K562 (cell line): ENCODE results near the gene PRKAA1. TPM values are rescaled to one million over a fixed set of nuclear protein-coding genes. Genes with fewer than 3 reads are reported as not detected.

Experiments
- ATAC-seq: fragments of 200-7000 bp; cut with Tn5 transposase; 3 replicates; pipeline ENCODE4 v1.9.1; 2020; ENCODE audit warnings: moderate library complexity
- BruUV-seq: library from RNA; stranded (reverse); fragments of 400-500 nt; replicated peaks from 2 replicates; lab custom pipeline; 2021; lab: Mats Ljungman, UMichigan
- CTCF ChIA-PET: fragments of 300-600 bp; formaldehyde crosslinking; extraction: SDS; loops from one replicate; lab custom pipeline; 2021; ENCODE audit warnings: low intra/inter-chr PET ratio; lab: Yijun Ruan, JAX
- POLR2A ChIA-PET: fragments of 300-600, 350-650 bp; sonication (Branson Sonifier 250); formaldehyde crosslinking; extraction: SDS; loops from one replicate; lab custom pipeline; 2021; ENCODE audit warnings: antibody characterized with exemption, inconsistent platforms; lab: Yijun Ruan, JAX
- DNase-seq, 4 experiments: peaks; one replicate each; pipeline versions ENCODE4 v3.0.0 to v3.0.0-alpha.2; 2011 to 2018; ENCODE audit warnings: low spot score in 3 of 4, mixed read lengths in 3 of 4; ENCODE audit errors: extremely low read depth in 1 of 4
- FAIRE-seq: peaks from 2 replicates; lab custom pipeline; 2011; peaks lifted over from hg19 to GRCh38; lab: Jason Lieb, UNC
- H2AFZ ChIP-seq: 2 replicates; pipeline ENCODE4 v1.6.0; 2011; ENCODE audit warnings: low read depth, low read length, control low read depth, inconsistent platforms
- H3K27ac ChIP-seq: fragments of 200-600 bp; 3 replicates; pipeline ENCODE4 v1.8.0; 2011; ENCODE audit warnings: low read depth, mild to moderate bottlenecking, control low read depth, inconsistent platforms, low read length, moderate library complexity, mixed read lengths; ENCODE audit errors: extremely low read depth
- H3K27me3 ChIP-seq, 2 experiments: fragments of 300-600 bp in 1 of 2; 2 replicates in 1 of 2; 3 replicates in 1 of 2; pipeline versions ENCODE4 v1.6.0 to v1.8.0; 2011; ENCODE audit warnings: inconsistent platforms in 2 of 2, low read length in 2 of 2, mild to moderate bottlenecking in 1 of 2, mixed read lengths in 1 of 2, moderate library complexity in 1 of 2; ENCODE audit not compliant: control insufficient read depth in 2 of 2, insufficient read depth in 2 of 2
- H3K36me3 ChIP-seq: fragments of 300-600 bp; 3 replicates; pipeline ENCODE4 v1.8.0; 2011; ENCODE audit warnings: mild to moderate bottlenecking, low read length, inconsistent platforms; ENCODE audit not compliant: control insufficient read depth, insufficient read depth
- H3K4me1 ChIP-seq, 2 experiments: fragments of 200-600 bp in 1 of 2; replicated peaks in 1 of 2; 2 replicates in 1 of 2; 3 replicates in 1 of 2; pipeline versions ENCODE4 v1.5.1 to v1.8.0; 2011; ENCODE audit warnings: inconsistent platforms in 2 of 2, low read length in 2 of 2, mild to moderate bottlenecking in 1 of 2, mixed read lengths in 1 of 2, moderate library complexity in 1 of 2; ENCODE audit not compliant: control insufficient read depth in 2 of 2, insufficient read depth in 2 of 2
- H3K4me2 ChIP-seq: 2 replicates; pipeline ENCODE4 v1.6.1; 2011; ENCODE audit warnings: low read length, control low read depth, inconsistent platforms, mixed read lengths; ENCODE audit not compliant: insufficient read depth
- H3K4me3 ChIP-seq: fragments of 200-600 bp; sonication (generic), shearing (Covaris generic); 2 replicates; pipeline ENCODE4 v1.5.1; 2016; ENCODE audit warnings: control low read depth, inconsistent platforms
- H3K79me2 ChIP-seq: fragments of 200-600 bp; 3 replicates; pipeline ENCODE4 v1.8.0; 2011; ENCODE audit warnings: low read length, inconsistent platforms; ENCODE audit not compliant: control insufficient read depth, insufficient read depth
- H3K9ac ChIP-seq, 2 experiments: 2 replicates each; pipeline versions ENCODE4 v1.6.0 to v1.6.1; 2011; ENCODE audit warnings: low read depth in 2 of 2, low read length in 2 of 2, control low read depth in 1 of 2, inconsistent platforms in 1 of 2, mild to moderate bottlenecking in 1 of 2, mixed read lengths in 1 of 2; ENCODE audit not compliant: insufficient read depth in 1 of 2
- H3K9me1 ChIP-seq: one replicate; pipeline ENCODE4 v1.6.0; 2011; ENCODE audit warnings: inconsistent platforms, mild to moderate bottlenecking, low read length, moderate library complexity; ENCODE audit not compliant: control insufficient read depth, insufficient read depth
- H3K9me3 ChIP-seq: replicated peaks from 2 replicates; pipeline ENCODE4 v1.5.1; 2011; ENCODE audit warnings: low read depth, low read length, inconsistent platforms; ENCODE audit not compliant: control insufficient read depth, insufficient read depth
- H4K20me1 ChIP-seq: replicated peaks from 2 replicates; pipeline ENCODE4 v1.6.1; 2011; ENCODE audit warnings: low read length, inconsistent platforms, mixed read lengths; ENCODE audit not compliant: control insufficient read depth, insufficient read depth
- CTBP1 ChIP-seq: fragments of 450-650 bp; IDR thresholded peaks from 2 replicates; pipeline ENCODE4 v1.6.1; 2016; ENCODE audit warnings: borderline replicate concordance
- MED1 ChIP-seq: sonication (generic); formaldehyde crosslinking; IDR thresholded peaks from 2 replicates; pipeline ENCODE4 v1.8.1; 2023; ENCODE audit warnings: missing genetic modification reagents, borderline replicate concordance
- MTA2 ChIP-seq: fragments of 450-650 bp; IDR thresholded peaks from 2 replicates; pipeline ENCODE4 v1.6.1; 2016; ENCODE audit warnings: low read depth
- NCOR1 ChIP-seq: fragments of 450-650 bp; IDR thresholded peaks from 2 replicates; pipeline ENCODE4 v1.6.1; 2016; ENCODE audit warnings: mild to moderate bottlenecking, moderate library complexity
- NR2C1 ChIP-seq, 2 experiments: fragments of 450-650 bp; IDR thresholded peaks; 2 replicates each; pipeline ENCODE4 v1.6.1; 2017; ENCODE audit warnings: mild to moderate bottlenecking in 2 of 2, antibody characterized with exemption in 1 of 2, inconsistent platforms in 1 of 2, missing compliant biosample characterization in 1 of 2, missing genetic modification characterization in 1 of 2
- POLR2B ChIP-seq: fragments of 450-650 bp; IDR thresholded peaks from 2 replicates; pipeline ENCODE4 v1.6.1; 2018; ENCODE audit warnings: low read depth; ENCODE audit not compliant: partially characterized antibody
- TEAD1 ChIP-seq, 2 experiments: fragments of 450-650 bp in 1 of 2; sonication (generic) in 1 of 2; formaldehyde crosslinking; IDR thresholded peaks; 2 replicates each; pipeline versions ENCODE4 v1.4.0 to v1.8.0; 2020 to 2022; ENCODE audit warnings: mild to moderate bottlenecking in 2 of 2, missing genetic modification reagents in 1 of 2
- ZBED1 ChIP-seq: IDR thresholded peaks from 2 replicates; pipeline ENCODE4 v1.6.1; 2014
- ZNF384 ChIP-seq: IDR thresholded peaks from 2 replicates; pipeline ENCODE4 v1.6.1; 2012; ENCODE audit warnings: low read depth, low read length, improper control_type of control experiment
- WGBS: fragments of 100-300 bp; shearing (Covaris generic); methylation state at CpG from one replicate; pipeline ENCODE4 v1.1.6; 2016; ENCODE audit warnings: low coverage, mixed read lengths; ENCODE audit not compliant: insufficient coverage; ENCODE audit errors: missing lambda C conversion rate; 5-methylcytosine and 5-hydroxymethylcytosine counted together
- in situ Hi-C: fragments of 300-500 bp; cut with MboI; formaldehyde crosslinking; loops from 4 replicates; pipeline ENCODE4 v1.15.0; 2018; ENCODE audit warnings: inconsistent platforms, mixed read lengths
- intact Hi-C: fragments of 100-400 bp; cut with micrococcal nuclease; formaldehyde crosslinking; loops from 2 replicates; pipeline ENCODE4 v1.14.2; 2022
- polyA plus RNA-seq, 8 experiments: library from polyadenylated mRNA; depleted of rRNA in 4 of 8; stranded (reverse) in 5 of 8; unstranded in 3 of 8; fragments of >200 nt; fragmentation: Nextera tagmentation in 2 of 8; fragmentation: Illumina TruSeq in 1 of 8; extraction: Ambion mirVana in 2 of 8; extraction: Trizol in 1 of 8; gene quantifications; 2 replicates each; pipeline versions ENCODE4 v1.2.1 to v1.2.3, GENCODE V29; 2011 to 2014; ENCODE audit warnings: inconsistent platforms in 1 of 8, missing spikeins in 1 of 8
- total RNA-seq, 7 experiments: library from RNA; depleted of rRNA in 6 of 7; stranded (reverse); fragments of >200 nt in 6 of 7; fragmentation: Illumina TruSeq in 2 of 7; extraction: Trizol in 2 of 7; gene quantifications; 2 replicates each; pipeline versions ENCODE4 v1.2.1 to v1.2.3, GENCODE V29; 2011 to 2021; ENCODE audit warnings: low replicate concordance in 1 of 7
- TF ChIP-seq, protein P1 (sequence below): fragments of 450-650 bp; formaldehyde crosslinking; conservative IDR thresholded peaks from 2 replicates; pipeline ENCODE4 v1.4.0; 2022; ENCODE audit warnings: mild to moderate bottlenecking, missing genetic modification characterization
- TF ChIP-seq, protein P2 (sequence below): fragments of 250-450 bp; sonication (Bioruptor Pico); IDR thresholded peaks from 2 replicates; pipeline ENCODE4 v1.5.0; 2020; ENCODE audit warnings: mild to moderate bottlenecking
- TF ChIP-seq, protein P3 (sequence below): fragments of 250-450 bp; sonication (Bioruptor Pico); IDR thresholded peaks from 2 replicates; pipeline ENCODE4 v1.6.1; 2021; ENCODE audit warnings: mild to moderate bottlenecking

The PRKAA1 gene
- total and polyA plus RNA-seq, 9 of the 15 experiments (the other 6 are each of a cell fraction or from before 2014, with no cell fraction given): 24.5 to 84.0 (median 51.4) TPM

DNA sequence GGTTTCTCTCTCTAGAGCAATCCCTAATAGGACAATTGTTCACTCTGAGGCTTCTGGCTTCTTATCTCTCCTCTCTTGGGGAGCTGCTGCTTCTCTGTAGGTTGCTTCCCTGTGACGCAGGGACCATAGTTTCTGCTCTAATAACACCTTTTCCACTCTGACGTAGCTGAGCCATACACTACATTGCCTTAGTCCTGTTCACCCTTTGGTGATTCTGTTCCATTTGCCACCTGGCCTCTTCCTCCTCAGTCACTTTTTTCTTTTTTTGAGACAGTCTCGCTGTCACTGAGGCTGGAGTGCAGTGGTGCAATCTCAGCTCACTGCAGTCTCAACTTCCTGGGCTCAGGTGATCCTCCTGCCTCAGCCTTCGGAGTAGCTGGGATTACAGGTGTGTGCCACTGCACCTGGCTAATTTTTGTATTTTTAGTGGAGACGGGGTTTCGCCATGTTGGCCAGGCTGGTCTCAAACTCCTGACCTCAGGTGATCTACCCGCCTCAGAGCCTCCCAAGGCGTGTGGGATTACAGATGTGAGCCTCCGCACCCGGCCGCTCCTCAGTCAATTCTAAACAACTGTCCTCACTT lies 27.4 kb upstream of the PRKAA1 start (continued):
- TF ChIP-seq, protein P1, sequence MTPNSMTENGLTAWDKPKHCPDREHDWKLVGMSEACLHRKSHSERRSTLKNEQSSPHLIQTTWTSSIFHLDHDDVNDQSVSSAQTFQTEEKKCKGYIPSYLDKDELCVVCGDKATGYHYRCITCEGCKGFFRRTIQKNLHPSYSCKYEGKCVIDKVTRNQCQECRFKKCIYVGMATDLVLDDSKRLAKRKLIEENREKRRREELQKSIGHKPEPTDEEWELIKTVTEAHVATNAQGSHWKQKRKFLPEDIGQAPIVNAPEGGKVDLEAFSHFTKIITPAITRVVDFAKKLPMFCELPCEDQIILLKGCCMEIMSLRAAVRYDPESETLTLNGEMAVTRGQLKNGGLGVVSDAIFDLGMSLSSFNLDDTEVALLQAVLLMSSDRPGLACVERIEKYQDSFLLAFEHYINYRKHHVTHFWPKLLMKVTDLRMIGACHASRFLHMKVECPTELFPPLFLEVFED (CRISPR knock-in tag): peak; percentile 94
- 0 out of 4 replicates have a peak, but pooled peaks of 1 of the 2 experiments have one; percentile 31 for TF ChIP-seq TEAD1 (CRISPR knock-in tag; IDR thresholded peaks at IDR 0.05)
- 0 out of 2 replicates have a peak, but pooled peaks have one; percentile 37 for TF ChIP-seq ZBED1
- peak; percentile 92 for TF ChIP-seq POLR2B
- TF ChIP-seq, all 486 proteins: peak for 45; not testable (repeated sequence) for 441

DNA sequence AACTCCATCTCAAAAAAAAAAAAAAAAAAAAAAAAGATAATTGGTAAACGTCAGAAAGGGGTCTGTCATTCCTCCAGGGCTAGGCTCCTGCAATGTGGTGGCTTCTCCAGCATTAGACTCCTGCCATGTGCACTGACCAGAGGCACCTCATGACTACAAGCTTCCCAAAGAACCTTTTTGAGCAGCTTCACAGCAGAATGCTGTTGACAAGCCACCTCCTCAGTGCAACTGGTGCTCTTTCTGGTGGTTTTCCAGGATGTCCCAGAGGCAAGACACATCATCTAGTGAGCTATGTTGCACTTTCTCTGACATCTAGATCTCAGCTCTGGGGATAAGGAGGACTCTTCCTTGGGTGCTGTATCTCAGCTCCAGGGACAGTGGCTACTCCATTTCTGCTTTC lies 25.3 kb upstream of the PRKAA1 start:
- CTCF ChIA-PET: no interaction called here
- in situ Hi-C loops: no loop called here
- peak; percentile 5; the same call in 2 of the 3 replicates for ATAC-seq

More for the DNA sequence above, 25.3 kb upstream of the PRKAA1 start:
- Histone ChIP-seq H3K27me3 (no peaks in the 10 kb centered on the region), H3K9me1 (no peaks in the 10 kb centered on the region), H3K4me3 (no peak overlapping the region), H3K9ac (peak overlapping the region in 1 of 2 experiments; percentile 56; a peak in 1 of 4 replicates), H3K27ac (peak overlapping the region; percentile 19; the same call in 1 of the 3 replicates), H3K79me2 (peaks cover 4% of the 10 kb centered on the region; the same call in 1 of the 3 replicates), H3K4me1 (peaks cover 0 to 6% of the 10 kb centered on the region in 2 experiments; a peak in 3 of 5 replicates), H3K9me3 (no peaks in the 10 kb centered on the region), H2AFZ (no peak overlapping the region), H4K20me1 (peaks cover 20% of the 10 kb centered on the region), H3K36me3 (peaks cover 31% of the 10 kb centered on the region)
- no peak for DNase-seq
- 0% methylated on average over 1 of the region's 1 CpG for WGBS
- intact Hi-C loops: no loop called here
- no TSS peak for BruUV-seq
- POLR2A ChIA-PET: interaction anchor here (0.6 to 13.0 kb wide), 8 partner anchors 9 to 979 kb away, joined by 3 to 125 read pairs (median 22); partner anchors contain the start of gene RPL37
- no peak for FAIRE-seq
- TF ChIP-seq ZNF384: peak; percentile 30; the same call in 1 of the 2 replicates
- TF ChIP-seq, protein P2, sequence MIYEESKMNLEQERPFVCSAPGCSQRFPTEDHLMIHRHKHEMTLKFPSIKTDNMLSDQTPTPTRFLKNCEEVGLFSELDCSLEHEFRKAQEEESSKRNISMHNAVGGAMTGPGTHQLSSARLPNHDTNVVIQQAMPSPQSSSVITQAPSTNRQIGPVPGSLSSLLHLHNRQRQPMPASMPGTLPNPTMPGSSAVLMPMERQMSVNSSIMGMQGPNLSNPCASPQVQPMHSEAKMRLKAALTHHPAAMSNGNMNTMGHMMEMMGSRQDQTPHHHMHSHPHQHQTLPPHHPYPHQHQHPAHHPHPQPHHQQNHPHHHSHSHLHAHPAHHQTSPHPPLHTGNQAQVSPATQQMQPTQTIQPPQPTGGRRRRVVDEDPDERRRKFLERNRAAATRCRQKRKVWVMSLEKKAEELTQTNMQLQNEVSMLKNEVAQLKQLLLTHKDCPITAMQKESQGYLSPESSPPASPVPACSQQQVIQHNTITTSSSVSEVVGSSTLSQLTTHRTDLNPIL (CRISPR knock-in tag): no peak
- TF ChIP-seq NR2C1 (IDR thresholded peaks at IDR 0.05): no peak
- no peak for TF ChIP-seq NR2C1 (tag; IDR thresholded peaks at IDR 0.05)
- 0 out of 2 replicates have a peak, but pooled peaks have one; percentile 32 for TF ChIP-seq CTBP1
- TF ChIP-seq NCOR1: no peak
- TF ChIP-seq MED1 (CRISPR knock-in tag): no peak
- TF ChIP-seq MTA2: no peak
- TF ChIP-seq, protein P3, sequence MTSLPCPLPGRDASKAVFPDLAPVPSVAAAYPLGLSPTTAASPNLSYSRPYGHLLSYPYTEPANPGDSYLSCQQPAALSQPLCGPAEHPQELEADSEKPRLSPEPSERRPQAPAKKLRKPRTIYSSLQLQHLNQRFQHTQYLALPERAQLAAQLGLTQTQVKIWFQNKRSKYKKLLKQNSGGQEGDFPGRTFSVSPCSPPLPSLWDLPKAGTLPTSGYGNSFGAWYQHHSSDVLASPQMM: no peak
- TF ChIP-seq, all 486 proteins: peak for 2
- H3K4me2 ChIP-seq: no peak overlapping the region
